Measurements from ENCODE around the gene LEKR1. TPM values are rescaled to one million over a fixed set of nuclear protein-coding genes. Genes with fewer than 3 reads are reported as not detected.
"Not testable (repeated sequence)": the region's sequence is repeated elsewhere in the genome, so short reads cannot be mapped to it uniquely, and the experiment has no call there.

Gene LEKR1
- total and polyA plus RNA-seq, 8 donors, result 0.76 to 3.8 (median 2.1) TPM

DNA sequence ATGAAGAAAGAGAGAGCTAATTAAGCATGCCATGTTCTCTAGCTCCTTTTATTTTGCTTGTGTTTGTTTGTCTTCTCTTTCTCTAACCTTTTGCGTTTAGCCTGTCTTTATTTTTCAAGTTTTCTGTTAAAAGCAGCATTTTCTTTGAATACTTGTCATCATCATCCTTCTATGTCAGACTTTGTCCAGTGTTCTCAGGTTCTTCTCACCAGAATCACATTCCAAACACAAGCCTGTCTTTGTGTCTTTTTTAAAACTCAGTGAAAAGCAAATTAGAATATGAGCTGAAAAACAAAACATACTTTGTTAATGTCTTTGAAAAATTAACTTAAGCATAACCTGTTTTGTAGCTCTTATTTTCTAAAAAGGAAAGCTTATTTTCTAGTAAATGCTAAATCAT is 62.4 kb downstream of the LEKR1 start:
- Histone ChIP-seq H3K4me1 (no peaks in the 10 kb centered on the region), H3K27ac (no peak overlapping the region), H3K27me3 (no peaks in the 10 kb centered on the region), H3K36me3 (no peaks in the 10 kb centered on the region), H3K9me3 (peaks cover 0 to 10% of the 10 kb centered on the region in 2 donors), H3K4me3 (no peak overlapping the region)
- intact Hi-C loops (cut with DNase I), result no loop called here
- ATAC-seq (no peak), DNase-seq (no peak)
- TF ChIP-seq, protein P1, sequence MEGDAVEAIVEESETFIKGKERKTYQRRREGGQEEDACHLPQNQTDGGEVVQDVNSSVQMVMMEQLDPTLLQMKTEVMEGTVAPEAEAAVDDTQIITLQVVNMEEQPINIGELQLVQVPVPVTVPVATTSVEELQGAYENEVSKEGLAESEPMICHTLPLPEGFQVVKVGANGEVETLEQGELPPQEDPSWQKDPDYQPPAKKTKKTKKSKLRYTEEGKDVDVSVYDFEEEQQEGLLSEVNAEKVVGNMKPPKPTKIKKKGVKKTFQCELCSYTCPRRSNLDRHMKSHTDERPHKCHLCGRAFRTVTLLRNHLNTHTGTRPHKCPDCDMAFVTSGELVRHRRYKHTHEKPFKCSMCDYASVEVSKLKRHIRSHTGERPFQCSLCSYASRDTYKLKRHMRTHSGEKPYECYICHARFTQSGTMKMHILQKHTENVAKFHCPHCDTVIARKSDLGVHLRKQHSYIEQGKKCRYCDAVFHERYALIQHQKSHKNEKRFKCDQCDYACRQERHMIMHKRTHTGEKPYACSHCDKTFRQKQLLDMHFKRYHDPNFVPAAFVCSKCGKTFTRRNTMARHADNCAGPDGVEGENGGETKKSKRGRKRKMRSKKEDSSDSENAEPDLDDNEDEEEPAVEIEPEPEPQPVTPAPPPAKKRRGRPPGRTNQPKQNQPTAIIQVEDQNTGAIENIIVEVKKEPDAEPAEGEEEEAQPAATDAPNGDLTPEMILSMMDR (IDR thresholded peaks at IDR 0.05), result no peak

DNA sequence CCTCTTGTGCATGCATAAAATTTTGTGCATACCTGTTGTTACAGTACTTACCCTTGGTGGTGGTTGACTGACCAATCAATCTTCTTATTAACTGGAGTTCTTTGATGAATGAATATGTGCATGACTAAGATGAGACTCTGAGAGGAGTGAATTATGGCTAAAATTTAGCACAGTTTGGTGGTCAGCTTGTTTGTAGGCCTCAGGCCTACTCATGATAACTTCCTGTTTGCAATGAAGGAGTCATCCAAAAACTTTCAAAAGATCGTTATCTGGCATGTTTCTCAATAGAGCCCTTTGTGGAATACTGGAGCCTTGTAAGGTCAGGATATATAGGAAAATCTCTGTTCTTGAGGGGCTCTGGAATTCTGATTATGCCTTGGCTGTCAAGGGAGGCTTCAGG is 66.5 kb downstream of the LEKR1 start:
- intact Hi-C loops (cut with DNase I), result no loop called here
- Histone ChIP-seq H3K27ac (no peak overlapping the region), H3K4me1 (no peaks in the 10 kb centered on the region), H3K9me3 (peaks cover 0 to 11% of the 10 kb centered on the region in 2 donors), H3K27me3 (no peaks in the 10 kb centered on the region), H3K4me3 (no peak overlapping the region), H3K36me3 (no peaks in the 10 kb centered on the region)
- DNase-seq (no peak), ATAC-seq (no peak)
- TF ChIP-seq, protein P1 (IDR thresholded peaks at IDR 0.05), result no peak

DNA sequence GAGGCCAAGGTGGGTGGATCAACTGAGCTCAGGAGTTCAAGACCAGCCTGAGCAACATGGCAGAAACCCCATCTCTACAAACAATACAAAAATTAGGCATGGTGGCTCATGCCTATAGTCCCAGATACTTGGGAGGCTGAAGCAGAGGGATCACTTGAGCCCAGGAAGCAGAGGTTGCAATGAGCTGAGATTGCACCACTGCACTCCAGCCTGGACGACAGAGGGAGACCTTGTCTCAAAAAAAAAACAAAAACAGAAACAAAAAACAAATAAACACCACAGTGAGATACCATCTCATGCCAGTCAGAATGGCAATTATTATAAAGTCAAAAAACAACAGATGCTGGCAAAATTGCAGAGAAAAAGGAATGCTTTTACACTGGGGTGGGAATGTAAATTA is 69.2 kb downstream of the LEKR1 start:
- H3K27me3 ChIP-seq; H3K36me3 ChIP-seq; intact Hi-C loops (cut with DNase I); ATAC-seq; DNase-seq; H3K4me3 ChIP-seq; H3K27ac ChIP-seq; H3K4me1 ChIP-seq: not testable (repeated sequence)
- peaks cover 0 to 11% of the 10 kb centered on the region in 2 donors for H3K9me3 ChIP-seq

DNA sequence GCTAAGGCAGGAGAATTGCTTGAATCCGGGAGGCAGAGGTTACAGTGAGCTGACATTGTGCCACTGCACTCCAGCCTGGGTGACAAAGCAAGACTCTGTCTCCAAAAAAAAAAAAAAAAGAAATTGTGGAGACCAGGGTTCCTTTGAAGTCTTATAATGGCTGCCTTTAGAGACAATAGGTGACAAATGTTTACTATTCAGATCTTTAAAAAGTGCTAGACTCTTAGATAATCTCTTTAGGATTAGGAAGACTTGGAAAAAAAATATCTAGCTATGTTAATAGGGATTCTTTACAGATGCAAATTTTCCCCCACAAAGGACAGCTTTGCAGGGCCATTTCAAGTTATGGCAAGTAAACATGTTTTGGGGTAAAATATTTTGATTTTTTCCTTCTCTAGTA is 71.7 kb downstream of the LEKR1 start:
- intact Hi-C loops (cut with DNase I); DNase-seq; H3K4me1 ChIP-seq; H3K4me3 ChIP-seq; H3K27me3 ChIP-seq; H3K36me3 ChIP-seq; ATAC-seq; H3K27ac ChIP-seq: not testable (repeated sequence)
- H3K9me3 ChIP-seq, result peaks cover 0 to 11% of the 10 kb centered on the region in 2 donors

DNA sequence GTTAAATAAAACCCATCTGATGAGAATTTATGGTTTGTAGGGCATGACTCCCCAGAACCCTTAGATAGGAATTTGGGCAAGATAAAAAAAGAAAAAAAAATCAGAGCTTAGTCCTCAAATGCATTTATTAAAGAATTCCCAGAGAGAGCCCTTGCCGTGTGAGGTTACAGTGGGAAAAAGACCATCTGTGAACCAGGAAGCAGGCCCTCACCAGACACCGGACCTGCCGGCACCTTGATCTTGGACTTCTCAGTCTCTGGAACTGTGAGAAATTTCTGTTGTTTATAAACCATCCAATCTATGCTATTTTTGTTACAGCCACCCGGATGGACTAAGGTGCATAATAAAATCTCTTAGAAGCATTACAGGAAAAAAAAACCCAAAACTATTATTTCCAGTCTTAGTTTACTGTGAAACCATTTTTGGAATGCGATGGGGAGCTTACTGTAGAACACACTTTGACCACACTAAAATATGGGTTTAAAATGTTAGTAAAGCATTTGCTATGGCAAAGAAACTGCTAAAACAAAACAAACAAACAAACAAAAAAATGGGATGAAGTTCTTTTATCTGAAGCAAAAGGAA is 72.2 kb downstream of the LEKR1 start:
- no peak overlapping the region for H3K4me3 ChIP-seq
- TF ChIP-seq, protein P1 (IDR thresholded peaks at IDR 0.05), result no peak
- H3K27ac ChIP-seq, result no peak overlapping the region
- H3K27me3 ChIP-seq, result no peaks in the 10 kb centered on the region
- intact Hi-C loops (cut with DNase I), result no loop called here
- no peaks in the 10 kb centered on the region for H3K4me1 ChIP-seq
- peaks cover 0 to 11% of the 10 kb centered on the region in 2 donors for H3K9me3 ChIP-seq
- no peak for ATAC-seq
- no peaks in the 10 kb centered on the region for H3K36me3 ChIP-seq
- DNase-seq, result no peak

DNA sequence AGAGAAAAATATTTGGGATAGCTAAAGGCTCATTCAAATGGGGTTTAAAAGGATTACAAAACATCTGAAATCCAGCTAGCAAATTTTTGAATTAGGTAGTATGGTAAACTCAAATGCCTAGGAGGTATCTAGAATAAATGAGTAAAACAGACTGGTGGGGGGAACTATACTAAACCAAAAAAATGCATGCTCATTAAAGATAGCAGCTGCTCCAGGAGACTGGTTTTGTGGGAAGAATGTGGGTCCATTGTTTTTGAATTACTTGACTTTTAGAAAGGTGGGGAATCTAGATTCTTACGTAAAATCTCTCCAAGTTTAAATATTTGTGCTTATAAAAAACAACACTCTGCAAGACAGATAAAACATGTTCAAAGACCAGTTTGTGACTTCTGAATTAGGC is 73.8 kb downstream of the LEKR1 start:
- no peaks in the 10 kb centered on the region for H3K36me3 ChIP-seq

More for the DNA sequence above, 73.8 kb downstream of the LEKR1 start:
- H3K27ac ChIP-seq, result no peak overlapping the region
- no peaks in the 10 kb centered on the region for H3K4me1 ChIP-seq
- no peak overlapping the region for H3K4me3 ChIP-seq
- peak in 1 of 4 donors; percentile 6 for DNase-seq
- intact Hi-C loops (cut with DNase I), result no loop called here
- ATAC-seq, result no peak
- TF ChIP-seq, protein P1 (IDR thresholded peaks at IDR 0.05), result no peak
- peaks cover 0 to 2% of the 10 kb centered on the region in 2 donors for H3K9me3 ChIP-seq
- H3K27me3 ChIP-seq, result no peaks in the 10 kb centered on the region

All from left lung (tissue), 10 donors.